ENCODE results near the gene ISG15.
A peak's percentile ranks its signal among the peaks of the same experiment; 100 is the strongest.

The ISG15 gene

DNA sequence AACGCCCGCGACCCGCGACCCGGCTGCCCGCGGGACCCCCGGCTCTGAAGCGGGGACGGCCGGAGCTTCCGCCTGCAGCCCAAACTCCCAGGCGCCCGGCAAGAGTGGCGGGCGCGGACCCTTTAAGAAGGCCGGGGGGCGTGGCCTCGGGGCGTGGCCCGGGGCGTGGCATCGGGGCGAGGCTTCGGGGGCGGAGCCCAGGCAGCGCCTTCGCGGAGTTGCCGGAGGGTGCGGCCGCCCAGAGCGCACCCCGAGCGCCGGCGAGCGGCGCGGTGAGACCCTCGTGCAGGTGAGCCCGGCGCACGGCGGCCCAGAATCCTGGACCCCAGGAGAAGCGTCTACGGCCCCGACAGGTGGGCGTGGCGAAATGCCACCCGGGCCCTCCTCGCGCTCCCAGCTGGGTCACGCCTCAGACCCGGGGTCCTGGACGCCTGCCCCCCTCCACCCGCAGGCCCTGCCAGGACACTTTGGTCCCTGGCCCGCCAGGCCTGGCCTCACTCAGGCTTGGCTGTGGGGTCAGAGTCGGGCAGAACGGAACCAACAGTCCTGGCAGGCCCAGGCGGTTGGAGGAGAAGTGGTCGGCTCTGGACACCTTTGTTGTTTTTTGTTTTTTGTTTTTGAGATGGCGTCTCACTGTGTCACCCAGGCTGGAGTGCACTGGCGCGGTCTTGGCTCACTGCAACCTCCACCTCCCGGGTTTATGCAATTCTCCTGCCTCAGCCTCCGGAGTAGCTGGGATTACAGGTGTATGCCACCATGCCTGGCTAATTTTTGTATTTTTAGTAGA, 46.4 kb downstream of the ISG15 start:
- DNase-seq (ENCODE audit: low read depth in 1 of 2, low spot score in 1 of 2) = peak; percentile 86 to 95

DNA sequence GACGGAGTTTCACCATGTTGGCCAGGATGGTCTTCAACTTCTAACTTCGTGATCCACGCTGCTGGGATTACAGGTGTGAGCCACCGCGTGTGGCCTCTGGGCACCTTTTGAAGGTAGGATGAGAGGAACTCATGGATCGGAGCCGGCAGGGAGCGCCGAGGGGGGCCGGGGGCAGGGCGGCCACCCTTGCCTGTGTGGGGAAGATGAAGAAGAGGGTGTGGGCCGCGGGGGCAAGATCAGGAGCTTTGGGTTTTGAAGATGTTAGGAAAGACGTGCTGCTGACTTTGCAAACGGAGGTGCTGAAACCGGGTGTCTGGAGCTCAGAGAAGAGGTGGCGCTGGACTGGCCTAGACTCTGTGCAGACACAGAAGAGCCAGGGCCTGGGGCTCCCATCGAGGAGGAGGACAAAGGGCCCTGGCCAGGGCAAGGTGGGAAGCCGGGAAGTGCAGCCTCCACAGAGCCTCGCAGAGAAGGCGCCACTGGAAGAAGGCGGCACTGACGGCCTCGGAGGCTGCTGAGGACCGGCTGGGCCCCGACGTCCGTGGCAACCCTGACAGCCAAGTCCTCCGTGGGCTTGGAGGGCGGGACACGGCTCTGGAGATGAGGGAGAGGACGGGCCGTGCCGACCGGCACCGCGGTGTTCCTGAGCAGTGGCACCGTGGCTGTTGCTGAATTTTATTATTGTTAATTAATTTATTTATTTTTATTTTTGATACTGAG, 47.1 kb downstream of the ISG15 start:
- no peak for DNase-seq (ENCODE audit: low read depth in 1 of 2, low spot score in 1 of 2)

DNA sequence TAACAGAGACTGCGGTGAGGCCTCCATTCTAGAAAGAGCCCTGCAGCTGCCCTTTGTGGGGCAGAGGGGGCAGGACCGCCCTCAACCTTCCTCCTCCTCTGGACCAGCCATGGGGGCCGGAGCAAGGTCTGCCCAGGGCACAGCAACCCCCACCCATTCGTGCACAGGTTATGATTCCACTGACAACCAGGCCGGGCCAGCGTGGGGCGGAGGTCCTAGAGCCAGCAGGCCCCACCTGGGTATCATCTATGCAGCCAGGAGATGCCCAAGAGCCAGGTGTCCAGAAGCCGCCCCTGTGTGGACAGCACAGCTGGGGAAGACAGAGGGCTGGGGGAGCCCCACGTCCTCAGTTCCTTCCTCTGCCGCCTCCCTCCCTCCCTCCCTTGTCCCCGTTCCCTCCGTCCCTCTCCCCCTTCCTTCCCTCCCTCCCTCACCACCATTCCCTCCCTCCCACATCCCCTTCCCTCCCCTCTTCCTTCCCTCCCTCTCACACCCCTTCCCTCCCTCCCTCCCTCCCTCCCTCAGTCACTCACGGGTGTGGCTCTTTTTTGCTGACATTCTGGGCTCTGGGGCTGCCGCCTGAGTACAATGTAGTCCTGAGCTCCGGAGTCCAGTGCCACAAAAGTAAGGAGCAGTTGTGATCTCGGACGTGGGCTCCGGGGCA, 48.5 kb downstream of the ISG15 start:
- DNase-seq (ENCODE audit: low read depth in 1 of 2, low spot score in 1 of 2) = no peak

DNA sequence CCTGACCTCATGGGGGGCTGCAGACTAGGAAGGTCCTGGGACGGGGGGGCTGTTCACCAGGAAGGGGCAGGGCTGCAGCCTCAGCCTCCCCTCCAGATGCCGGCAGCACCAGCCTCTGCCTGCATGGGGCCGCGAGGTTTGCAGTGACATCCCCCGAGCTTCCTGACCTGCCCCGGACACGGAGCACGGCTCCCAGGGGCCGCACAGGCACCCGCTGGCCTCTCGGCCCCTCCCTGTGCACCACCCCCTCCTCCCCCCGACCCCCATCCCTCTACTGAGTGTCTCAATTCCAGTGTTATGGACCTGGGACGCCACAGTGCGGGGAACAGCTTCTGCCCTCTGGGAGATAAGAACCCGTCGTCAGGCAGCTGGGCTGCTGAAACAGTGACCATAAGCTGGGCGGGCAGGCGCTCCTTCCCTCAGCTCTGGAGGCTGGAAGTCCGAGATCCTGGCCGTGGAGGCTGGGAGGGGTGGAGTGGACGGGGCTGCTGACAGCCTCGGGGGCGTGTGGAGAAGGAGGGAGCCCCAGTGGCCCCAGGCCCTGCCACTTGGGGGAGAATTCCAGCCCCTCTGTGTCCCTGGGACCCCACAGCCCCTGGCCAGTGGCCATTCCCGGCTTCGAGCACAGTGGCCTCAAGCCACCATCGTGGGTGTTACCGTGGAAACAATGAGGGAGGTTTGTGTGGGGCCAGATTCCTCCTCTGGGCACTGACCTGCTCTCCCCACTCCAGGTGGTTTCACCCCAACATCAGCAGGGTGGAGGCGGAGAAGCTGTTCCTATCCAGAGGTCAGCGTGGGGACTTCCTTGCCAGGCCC, 49.3 kb downstream of the ISG15 start:
- DNase-seq (ENCODE audit: low read depth in 1 of 2, low spot score in 1 of 2) = no peak

DNA sequence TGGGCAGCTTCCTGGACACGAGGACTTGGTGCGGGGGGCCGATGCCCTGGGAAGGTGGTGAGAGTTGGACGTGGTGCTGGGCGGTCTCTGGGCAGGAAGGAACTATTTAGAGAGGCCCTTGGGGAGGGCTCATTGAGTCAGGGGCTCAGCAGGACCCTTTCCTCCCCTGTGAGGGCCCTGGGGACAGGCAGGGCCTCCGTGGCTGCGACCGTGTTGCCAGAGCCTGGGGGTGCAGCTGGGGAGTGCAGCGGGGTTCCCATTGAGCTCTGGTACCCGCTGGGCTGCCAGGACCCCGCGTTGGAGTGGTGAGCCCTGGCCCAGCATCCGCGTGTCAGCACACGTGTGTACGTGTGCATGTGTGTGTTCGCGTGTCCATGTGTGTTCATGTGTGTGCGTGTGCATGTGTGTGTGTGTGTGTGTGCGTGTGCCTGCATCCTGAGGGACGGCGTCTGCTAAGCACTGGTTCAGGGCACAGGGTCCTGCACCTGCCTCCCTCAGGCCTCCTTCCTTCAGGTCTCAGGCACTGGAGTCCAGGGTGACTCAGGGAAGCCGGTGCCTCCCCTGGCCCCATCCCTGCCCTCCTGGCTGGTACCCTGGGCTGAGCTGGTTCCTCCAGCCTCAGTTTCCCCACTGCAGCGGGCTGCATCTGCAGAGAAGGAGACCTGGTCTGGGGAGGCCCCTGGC, 50.1 kb downstream of the ISG15 start:
- no peak for DNase-seq (ENCODE audit: low read depth in 1 of 2, low spot score in 1 of 2)

Measured in stimulated activated CD4-positive, alpha-beta T cell treated with anti-CD3 and anti-CD28 coated beads, Interleukin-15, amount 100 ng/mL, for 1 hour (primary cell).